GM12878 (cell line): ENCODE measurements around the gene SDCCAG8. TPM values are rescaled to one million over a fixed set of nuclear protein-coding genes. Genes with fewer than 3 reads are reported as not detected.

Experiments used
- ATAC-seq: fragments of 200-7000 bp; cut with Tn5 transposase; 3 replicates; pipeline ENCODE4 v1.9.1; 2020; ENCODE audit warnings: mild to moderate bottlenecking, moderate library complexity
- BruUV-seq: library from RNA; stranded (reverse); fragments of 400-500 nt; replicated peaks from 2 replicates; lab custom pipeline; 2021; lab: Mats Ljungman, UMichigan
- CTCF ChIA-PET: fragments of 300-600 bp; sonication (Branson Sonifier 250); formaldehyde crosslinking; extraction: SDS; loops from one replicate; lab custom pipeline; 2021; ENCODE audit warnings: inconsistent platforms; lab: Yijun Ruan, JAX
- POLR2A ChIA-PET: fragments of 350-600 bp; formaldehyde crosslinking; extraction: SDS; loops from one replicate; lab custom pipeline; 2021; ENCODE audit warnings: inconsistent platforms; lab: Charles Lee
- RAD21 ChIA-PET: fragments of 300-600 bp; sonication (Branson Sonifier 250); formaldehyde crosslinking; loops from one replicate; lab custom pipeline; 2023; ENCODE audit warnings: antibody characterized with exemption; ENCODE audit not compliant: unreplicated experiment; lab: Charles Lee
- SMC1A ChIA-PET: fragments of 300-600 bp; sonication (Branson Sonifier 250); formaldehyde crosslinking; loops from one replicate; lab custom pipeline; 2023; ENCODE audit not compliant: unreplicated experiment, uncharacterized antibody; lab: Charles Lee
- DNase-seq: peaks from one replicate; pipeline ENCODE4 v3.0.0-alpha.2; 2011; ENCODE audit warnings: low read depth, low spot score
- FAIRE-seq: peaks from 3 replicates; lab custom pipeline; 2011; peaks lifted over from hg19 to GRCh38; lab: Jason Lieb, UNC
- H2AFZ ChIP-seq: 2 replicates; pipeline ENCODE4 v1.6.0; 2011; ENCODE audit warnings: low read depth, low read length, control low read depth; ENCODE audit not compliant: control insufficient read depth
- H3K27ac ChIP-seq: 2 replicates; pipeline ENCODE4 v1.5.1; 2011; ENCODE audit warnings: control low read depth; ENCODE audit not compliant: control insufficient read depth, insufficient read depth
- H3K27me3 ChIP-seq, 2 experiments: replicated peaks in 1 of 2; 2 replicates each; pipeline versions ENCODE4 v1.6.0 to v1.6.1; 2011; ENCODE audit warnings: low read length in 1 of 2; ENCODE audit not compliant: control insufficient read depth in 2 of 2, insufficient read depth in 2 of 2
- H3K36me3 ChIP-seq, 2 experiments: 2 replicates each; pipeline ENCODE4 v1.5.1; 2011; ENCODE audit warnings: low read length in 1 of 2; ENCODE audit not compliant: control insufficient read depth in 2 of 2, insufficient read depth in 2 of 2
- H3K4me1 ChIP-seq: 2 replicates; pipeline ENCODE4 v1.6.1; 2011; ENCODE audit warnings: mild to moderate bottlenecking, low read length, moderate library complexity, mixed read lengths; ENCODE audit not compliant: control insufficient read depth, insufficient read depth
- H3K4me2 ChIP-seq: 2 replicates; pipeline ENCODE4 v1.6.0; 2011; ENCODE audit warnings: control low read depth; ENCODE audit not compliant: control insufficient read depth, insufficient read depth
- H3K4me3 ChIP-seq: fragments of 200-600 bp; sonication (generic); 2 replicates; pipeline ENCODE4 v1.5.1; 2016
- H3K79me2 ChIP-seq: 2 replicates; pipeline ENCODE4 v1.6.0; 2011; ENCODE audit warnings: low read length; ENCODE audit not compliant: control insufficient read depth, insufficient read depth
- H3K9ac ChIP-seq: 2 replicates; pipeline ENCODE4 v1.8.0; 2011; ENCODE audit warnings: low read length, control low read depth, mixed read lengths; ENCODE audit not compliant: control insufficient read depth, insufficient read depth
- H3K9me3 ChIP-seq: replicated peaks from 3 replicates; pipeline ENCODE4 v1.5.1; 2011; ENCODE audit warnings: mild to moderate bottlenecking, low read length; ENCODE audit not compliant: control insufficient read depth, insufficient read depth
- H4K20me1 ChIP-seq: 2 replicates; pipeline ENCODE4 v1.6.0; 2011; ENCODE audit not compliant: control insufficient read depth, insufficient read depth
- BACH1 ChIP-seq: fragments of 450-650 bp; IDR thresholded peaks from 2 replicates; pipeline ENCODE4 v1.6.1; 2017; ENCODE audit warnings: mild to moderate bottlenecking, borderline replicate concordance
- FOXK2 ChIP-seq: fragments of 450-650 bp; IDR thresholded peaks from 2 replicates; pipeline ENCODE4 v1.6.1; 2017; ENCODE audit warnings: mild to moderate bottlenecking, moderate library complexity
- MEF2A ChIP-seq: IDR thresholded peaks from 2 replicates; pipeline ENCODE4 v1.6.1; 2011; ENCODE audit warnings: low read depth, mild to moderate bottlenecking, low read length, moderate library complexity; ENCODE audit not compliant: insufficient read depth
- MYB ChIP-seq: fragments of 150-350 bp; IDR thresholded peaks from 2 replicates; pipeline ENCODE4 v1.6.1; 2014; ENCODE audit warnings: mild to moderate bottlenecking, low read depth, low read length, borderline replicate concordance
- NFYA ChIP-seq: IDR thresholded peaks from 2 replicates; pipeline ENCODE4 v1.6.1; 2011; ENCODE audit warnings: low read depth, mild to moderate bottlenecking, low read length, improper control_type of control experiment, borderline replicate concordance
- NFYB ChIP-seq: IDR thresholded peaks from 2 replicates; pipeline ENCODE4 v1.6.1; 2011; ENCODE audit warnings: low read depth, mild to moderate bottlenecking, low read length, improper control_type of control experiment, moderate library complexity; ENCODE audit not compliant: insufficient read depth
- NR2F1 ChIP-seq: fragments of 450-650 bp; conservative IDR thresholded peaks from 2 replicates; pipeline ENCODE4 v1.6.1; 2017; ENCODE audit warnings: mild to moderate bottlenecking
- PRDM15 ChIP-seq: fragments of 450-650 bp; formaldehyde crosslinking; IDR thresholded peaks from 2 replicates; pipeline ENCODE4 v1.4.0; 2020; ENCODE audit warnings: mild to moderate bottlenecking, moderate library complexity
- SIN3A ChIP-seq: IDR thresholded peaks from 2 replicates; pipeline ENCODE4 v1.6.1; 2012; ENCODE audit warnings: low read depth, low read length, improper control_type of control experiment
- SMARCA5 ChIP-seq: fragments of 450-650 bp; IDR thresholded peaks from 2 replicates; pipeline ENCODE4 v1.6.1; 2017; ENCODE audit warnings: mild to moderate bottlenecking
- SUPT20H ChIP-seq: IDR thresholded peaks from 2 replicates; pipeline ENCODE4 v1.6.1; 2011; ENCODE audit warnings: low read depth, mild to moderate bottlenecking, low read length, moderate library complexity, borderline replicate concordance; ENCODE audit not compliant: control insufficient read depth
- WGBS: methylation state at CpG from one replicate; pipeline ENCODE4 v1.1.6; 2016; ENCODE audit warnings: low lambda C conversion rate; ENCODE audit not compliant: insufficient replicate concordance, insufficient coverage; ENCODE audit errors: missing lambda C conversion rate; 5-methylcytosine and 5-hydroxymethylcytosine counted together
- in situ Hi-C: fragments of 300-500 bp; cut with MboI; formaldehyde crosslinking; loops from 9 replicates; pipeline ENCODE4 v1.14.3; 2018; ENCODE audit warnings: mixed read lengths
- intact Hi-C: fragments of 100-400 bp; cut with micrococcal nuclease; formaldehyde crosslinking; loops from one replicate; pipeline ENCODE4 v1.14.2; 2022; ENCODE audit not compliant: unreplicated experiment
- polyA plus RNA-seq, 11 experiments: library from polyadenylated mRNA; depleted of rRNA in 4 of 11; unstranded in 6 of 11; stranded (reverse) in 5 of 11; fragments of >200 nt; fragmentation: Nextera tagmentation in 4 of 11; fragmentation: Illumina TruSeq in 1 of 11; extraction: Ambion mirVana in 4 of 11; extraction: Trizol in 1 of 11; gene quantifications; 1 replicate in 1 of 11; 2 replicates in 10 of 11; pipeline versions ENCODE4 v1.2.1 to v1.2.3, GENCODE V29; 2011 to 2016; ENCODE audit warnings: inconsistent platforms in 2 of 11, missing spikeins in 2 of 11, low read depth in 1 of 11
- total RNA-seq, 4 experiments: library from RNA; depleted of rRNA in 3 of 4; stranded (reverse); fragments of >200 nt in 3 of 4; fragmentation: Illumina TruSeq in 1 of 4; extraction: Trizol in 1 of 4; gene quantifications; 2 replicates each; pipeline versions ENCODE4 v1.2.1 to v1.2.3, GENCODE V29; 2013 to 2021
- TF ChIP-seq, protein P1 (sequence below): IDR thresholded peaks from 2 replicates; pipeline ENCODE4 v1.6.1; 2011; ENCODE audit warnings: mild to moderate bottlenecking, low read depth, low read length, moderate library complexity; ENCODE audit not compliant: insufficient replicate concordance

The SDCCAG8 gene
- total and polyA plus RNA-seq, 10 of the 15 experiments (the other 5 are each of a cell fraction or from before 2014, with no cell fraction given): 15.0 to 25.6 (median 20.6) TPM

DNA sequence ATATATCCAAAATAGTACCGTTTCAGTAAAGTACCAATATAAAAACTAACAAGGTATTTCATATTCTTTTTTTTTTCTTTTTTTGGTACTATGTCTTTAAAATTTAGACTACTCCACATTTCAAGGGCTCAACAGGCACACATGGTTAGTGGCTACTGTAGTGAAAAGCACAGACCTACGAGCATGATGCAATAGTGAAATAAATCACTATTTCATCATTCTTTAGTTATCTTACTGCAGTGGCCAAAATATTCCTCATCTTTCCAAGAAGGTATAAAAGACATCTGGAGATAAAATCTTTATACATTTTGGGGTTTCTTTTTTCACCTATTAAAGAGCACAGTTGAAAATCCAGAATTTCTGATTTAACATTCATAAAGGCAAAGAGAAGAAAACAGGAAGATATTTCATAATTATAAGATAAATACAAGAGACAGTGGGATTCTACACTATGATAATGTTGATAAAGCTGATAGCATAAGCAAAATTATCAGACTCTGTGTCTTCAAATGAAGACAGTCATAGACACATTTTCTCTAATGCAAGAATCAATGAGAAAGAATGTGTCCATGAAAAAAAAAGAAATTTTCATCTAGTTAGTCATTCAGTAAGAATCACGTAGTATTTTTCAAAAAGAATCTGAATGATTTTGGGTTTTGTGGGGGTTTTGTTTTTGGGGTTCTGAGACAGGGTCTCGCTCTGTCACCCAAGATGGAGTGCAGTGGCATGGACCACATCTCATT is 42.6 kb upstream of the SDCCAG8 start:
- in situ Hi-C loops: no loop called here
- ATAC-seq (no peak), FAIRE-seq (no peak), DNase-seq (no peak)
- H3K4me3 ChIP-seq: no peak overlapping the region
- no peak overlapping the region for H3K27ac ChIP-seq
- H3K36me3 ChIP-seq: peaks cover 0 to 3% of the 10 kb centered on the region in 2 experiments; a peak in 1 of 4 replicates
- H3K4me2 ChIP-seq: no peak overlapping the region
- RAD21 ChIA-PET: interaction anchor here (0.8 to 1.1 kb wide), 2 partner anchors 40 to 101 kb away, joined by 3 read pairs; no protein-coding TSS in a partner anchor
- H3K9ac ChIP-seq: no peak overlapping the region
- no peak for TF ChIP-seq MYB
- TF ChIP-seq PRDM15 (CRISPR knock-in tag): no peak
- TF ChIP-seq SMARCA5: no peak
- TF ChIP-seq MEF2A: no peak
- no peak for TF ChIP-seq BACH1
- no peak for TF ChIP-seq SUPT20H
- TF ChIP-seq, protein P1, sequence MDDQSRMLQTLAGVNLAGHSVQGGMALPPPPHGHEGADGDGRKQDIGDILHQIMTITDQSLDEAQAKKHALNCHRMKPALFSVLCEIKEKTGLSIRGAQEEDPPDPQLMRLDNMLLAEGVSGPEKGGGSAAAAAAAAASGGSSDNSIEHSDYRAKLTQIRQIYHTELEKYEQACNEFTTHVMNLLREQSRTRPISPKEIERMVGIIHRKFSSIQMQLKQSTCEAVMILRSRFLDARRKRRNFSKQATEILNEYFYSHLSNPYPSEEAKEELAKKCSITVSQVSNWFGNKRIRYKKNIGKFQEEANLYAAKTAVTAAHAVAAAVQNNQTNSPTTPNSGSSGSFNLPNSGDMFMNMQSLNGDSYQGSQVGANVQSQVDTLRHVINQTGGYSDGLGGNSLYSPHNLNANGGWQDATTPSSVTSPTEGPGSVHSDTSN: no peak
- TF ChIP-seq NFYB: no peak
- TF ChIP-seq NFYA: no peak
- no peak for TF ChIP-seq FOXK2
- no peak for TF ChIP-seq SIN3A
- no peak for TF ChIP-seq NR2F1
- no peak overlapping the region for H2AFZ ChIP-seq
- no peaks in the 10 kb centered on the region for H4K20me1 ChIP-seq
- 99% methylated on average over 4 of the region's 4 CpGs for WGBS
- intact Hi-C loops: no loop called here
- no peaks in the 10 kb centered on the region for H3K4me1 ChIP-seq
- no peaks in the 10 kb centered on the region; the same call in 2 of the 3 replicates for H3K9me3 ChIP-seq
- BruUV-seq: no TSS peak
- POLR2A ChIA-PET: no interaction called here
- H3K27me3 ChIP-seq: no peaks in the 10 kb centered on the region
- CTCF ChIA-PET: interaction anchor here (0.6 kb wide), 1 partner anchor 654 kb away, joined by 3 read pairs; no protein-coding TSS in a partner anchor
- SMC1A ChIA-PET: interaction anchor here (0.7 to 1.1 kb wide), 2 partner anchors 33 to 101 kb away, joined by 3 read pairs; no protein-coding TSS in a partner anchor
- no peaks in the 10 kb centered on the region; the same call in 1 of the 2 replicates for H3K79me2 ChIP-seq
